ENCODE measurements around the gene TOR2A.

TOR2A gene

GRCh38 chr9:127683723-127684122 is 51.4 kb downstream of the TOR2A start:
- Histone ChIP-seq H3K9ac (ENCODE audit: low read depth, low read length, poor library complexity) (no peak overlapping the region), H2BK15ac (ENCODE audit: low read length) (no peak overlapping the region), H3K4ac (ENCODE audit: low read length) (no peak overlapping the region), H3K14ac (ENCODE audit: low read length) (no peak overlapping the region), H2BK12ac (ENCODE audit: low read length) (no peak overlapping the region), H3K4me3 (ENCODE audit: low read length in 2 of 2) (no peak overlapping the region), H2BK5ac (ENCODE audit: low read length) (no peak overlapping the region), H3K23ac (ENCODE audit: low read depth, low read length, poor library complexity) (no peak overlapping the region), H3K79me1 (ENCODE audit: low read depth, low read length) (peaks cover 2% of the 10 kb centered on the region), H2BK120ac (ENCODE audit: low read depth, low read length) (no peak overlapping the region), H3K4me1 (ENCODE audit: control insufficient read depth in 2 of 2, insufficient read depth in 1 of 2, low read depth in 1 of 2, low read length in 2 of 2) (no peaks in the 10 kb centered on the region), H3K27me3 (ENCODE audit: control insufficient read depth in 3 of 3, insufficient read depth in 3 of 3, low read depth in 1 of 3, low read length in 3 of 3) (no peaks in the 10 kb centered on the region), H3K9me3 (replicated peaks in 1 of 2; ENCODE audit: control insufficient read depth in 2 of 2, insufficient read depth in 1 of 2, low read depth in 1 of 2, low read length in 2 of 2) (no peaks in the 10 kb centered on the region), H2AK5ac (ENCODE audit: low read depth, low read length) (no peak overlapping the region), H3K27ac (replicated peaks; ENCODE audit: low read length) (no peak overlapping the region), H4K8ac (ENCODE audit: low read depth, low read length) (no peak overlapping the region), H3K18ac (ENCODE audit: low read length) (no peak overlapping the region), H3K4me2 (ENCODE audit: insufficient read depth, low read length, poor library complexity, severe bottlenecking) (no peak overlapping the region), H3K36me3 (replicated peaks in 1 of 2; ENCODE audit: control insufficient read depth in 2 of 2, insufficient read depth in 2 of 2, low read length in 2 of 2) (peaks cover 36 to 72% of the 10 kb centered on the region in 2 donors), H2AFZ (ENCODE audit: low read length) (no peak overlapping the region), H4K91ac (ENCODE audit: low read depth, low read length, poor library complexity) (no peak overlapping the region)
- no CpG with 5 or more reads among the region's 5 CpGs for WGBS, 2 donors (ENCODE audit: extremely low coverage in 2 of 2, insufficient read length in 2 of 2, insufficient replicate concordance in 1 of 2)
- no peak for DNase-seq (ENCODE audit: low spot score)

- Histone ChIP-seq H4K8ac (ENCODE audit: low read depth, low read length) (no peak overlapping the region), H4K91ac (ENCODE audit: low read depth, low read length, poor library complexity) (no peak overlapping the region), H2BK12ac (ENCODE audit: low read length) (no peak overlapping the region), H2AK5ac (ENCODE audit: low read depth, low read length) (no peak overlapping the region), H2BK15ac (ENCODE audit: low read length) (no peak overlapping the region), H3K27ac (replicated peaks; ENCODE audit: low read length) (no peak overlapping the region), H3K4me1 (ENCODE audit: control insufficient read depth in 2 of 2, insufficient read depth in 1 of 2, low read depth in 1 of 2, low read length in 2 of 2) (no peaks in the 10 kb centered on the region), H3K27me3 (ENCODE audit: control insufficient read depth in 3 of 3, insufficient read depth in 3 of 3, low read depth in 1 of 3, low read length in 3 of 3) (no peaks in the 10 kb centered on the region), H2BK120ac (ENCODE audit: low read depth, low read length) (no peak overlapping the region), H3K23ac (ENCODE audit: low read depth, low read length, poor library complexity) (no peak overlapping the region), H3K18ac (ENCODE audit: low read length) (no peak overlapping the region), H2BK5ac (ENCODE audit: low read length) (no peak overlapping the region), H3K36me3 (replicated peaks in 1 of 2; ENCODE audit: control insufficient read depth in 2 of 2, insufficient read depth in 2 of 2, low read length in 2 of 2) (peaks cover 41 to 73% of the 10 kb centered on the region in 2 donors), H3K79me1 (ENCODE audit: low read depth, low read length) (peaks cover 2% of the 10 kb centered on the region), H3K14ac (ENCODE audit: low read length) (no peak overlapping the region), H3K4me3 (ENCODE audit: low read length in 2 of 2) (no peak overlapping the region), H3K4me2 (ENCODE audit: insufficient read depth, low read length, poor library complexity, severe bottlenecking) (no peak overlapping the region), H3K9me3 (replicated peaks in 1 of 2; ENCODE audit: control insufficient read depth in 2 of 2, insufficient read depth in 1 of 2, low read depth in 1 of 2, low read length in 2 of 2) (no peaks in the 10 kb centered on the region), H3K9ac (ENCODE audit: low read depth, low read length, poor library complexity) (no peak overlapping the region), H2AFZ (ENCODE audit: low read length) (no peak overlapping the region), H3K4ac (ENCODE audit: low read length) (no peak overlapping the region)
- WGBS, 2 donors (ENCODE audit: extremely low coverage in 2 of 2, insufficient read length in 2 of 2, insufficient replicate concordance in 1 of 2), result no CpG with 5 or more reads among the region's 23 CpGs
- no peak for DNase-seq (ENCODE audit: low spot score)
Observed at GRCh38 chr9:127682351-127683136, 52.5 kb downstream of the TOR2A start.

Measured in neuronal stem cell (in vitro differentiated cells).